Measurements from ENCODE around the gene NIM1K.

The NIM1K gene

GRCh38 chr5:43296835-43297234, 104.8 kb downstream of the NIM1K start:
- Histone ChIP-seq H4K20me1 (ENCODE audit: insufficient read depth, low read length) (peaks cover 79% of the 10 kb centered on the region), H3K9me3 (ENCODE audit: insufficient read depth, low read length) (no peaks in the 10 kb centered on the region), H3K4me1 (ENCODE audit: low read length) (no peaks in the 10 kb centered on the region), H3K9ac (ENCODE audit: low read length) (no peak overlapping the region), H3K4me2 (ENCODE audit: low read length) (no peak overlapping the region), H3K4me3 (ENCODE audit: low read length) (no peak overlapping the region), H2AFZ (ENCODE audit: low read depth, low read length) (no peak overlapping the region), H3K36me3 (replicated peaks; ENCODE audit: low read depth, low read length) (peaks cover 72% of the 10 kb centered on the region), H3K27me3 (ENCODE audit: low read depth, low read length) (no peaks in the 10 kb centered on the region), H3K79me2 (ENCODE audit: low read length) (peaks cover 63% of the 10 kb centered on the region), H3K27ac (ENCODE audit: low read length) (no peak overlapping the region)
- no peak for TF ChIP-seq EZH2phosphoT487 (IDR thresholded peaks at IDR 0.05; ENCODE audit: low read depth)
- TF ChIP-seq CTCF (IDR thresholded peaks at IDR 0.05; ENCODE audit: low read depth, low read length): no peak

- Histone ChIP-seq H3K4me1 (ENCODE audit: low read length) (0 out of 2 replicates have a peak, but pooled peaks cover 7% of the 10 kb centered on the region), H3K4me3 (ENCODE audit: low read length) (no peak overlapping the region), H3K27ac (ENCODE audit: low read length) (no peak overlapping the region), H2AFZ (ENCODE audit: low read depth, low read length) (no peak overlapping the region), H3K9ac (ENCODE audit: low read length) (no peak overlapping the region), H4K20me1 (ENCODE audit: insufficient read depth, low read length) (peaks cover 92% of the 10 kb centered on the region), H3K4me2 (ENCODE audit: low read length) (no peak overlapping the region), H3K27me3 (ENCODE audit: low read depth, low read length) (no peaks in the 10 kb centered on the region), H3K36me3 (replicated peaks; ENCODE audit: low read depth, low read length) (peaks cover 75% of the 10 kb centered on the region), H3K79me2 (ENCODE audit: low read length) (peaks cover 76% of the 10 kb centered on the region), H3K9me3 (ENCODE audit: insufficient read depth, low read length) (no peaks in the 10 kb centered on the region)
- TF ChIP-seq CTCF (IDR thresholded peaks at IDR 0.05; ENCODE audit: low read depth, low read length): no peak
- no peak for TF ChIP-seq EZH2phosphoT487 (IDR thresholded peaks at IDR 0.05; ENCODE audit: low read depth)
Observed at GRCh38 chr5:43298443-43298842, 106.4 kb downstream of the NIM1K start.

GRCh38 chr5:43300112-43300511, 108.1 kb downstream of the NIM1K start:
- TF ChIP-seq CTCF (IDR thresholded peaks at IDR 0.05; ENCODE audit: low read depth, low read length) (no peak), EZH2phosphoT487 (IDR thresholded peaks at IDR 0.05; ENCODE audit: low read depth) (no peak)
- Histone ChIP-seq H3K36me3 (replicated peaks; ENCODE audit: low read depth, low read length) (peaks cover 73% of the 10 kb centered on the region), H4K20me1 (ENCODE audit: insufficient read depth, low read length) (peaks cover 97% of the 10 kb centered on the region), H3K4me3 (ENCODE audit: low read length) (no peak overlapping the region), H3K4me1 (ENCODE audit: low read length) (peaks cover 23% of the 10 kb centered on the region), H3K9ac (ENCODE audit: low read length) (no peak overlapping the region), H3K27me3 (ENCODE audit: low read depth, low read length) (no peaks in the 10 kb centered on the region), H2AFZ (ENCODE audit: low read depth, low read length) (no peak overlapping the region), H3K27ac (ENCODE audit: low read length) (no peak overlapping the region), H3K79me2 (ENCODE audit: low read length) (peaks cover 89% of the 10 kb centered on the region), H3K4me2 (ENCODE audit: low read length) (no peak overlapping the region), H3K9me3 (ENCODE audit: insufficient read depth, low read length) (no peaks in the 10 kb centered on the region)

GRCh38 chr5:43301653-43302091, 109.6 kb downstream of the NIM1K start:
- Histone ChIP-seq H3K36me3 (replicated peaks; ENCODE audit: low read depth, low read length) (peaks cover 62% of the 10 kb centered on the region), H3K4me1 (ENCODE audit: low read length) (peaks cover 33% of the 10 kb centered on the region), H3K4me2 (ENCODE audit: low read length) (no peak overlapping the region), H4K20me1 (ENCODE audit: insufficient read depth, low read length) (peaks cover 94% of the 10 kb centered on the region), H3K27me3 (ENCODE audit: low read depth, low read length) (no peaks in the 10 kb centered on the region), H3K27ac (ENCODE audit: low read length) (no peak overlapping the region), H3K4me3 (ENCODE audit: low read length) (no peak overlapping the region), H3K9me3 (ENCODE audit: insufficient read depth, low read length) (no peaks in the 10 kb centered on the region), H3K9ac (ENCODE audit: low read length) (no peak overlapping the region), H3K79me2 (ENCODE audit: low read length) (peaks cover 98% of the 10 kb centered on the region), H2AFZ (ENCODE audit: low read depth, low read length) (no peak overlapping the region)
- TF ChIP-seq EZH2phosphoT487 (IDR thresholded peaks at IDR 0.05; ENCODE audit: low read depth): no peak
- TF ChIP-seq CTCF (IDR thresholded peaks at IDR 0.05; ENCODE audit: low read depth, low read length): no peak

All from OCI-LY3 (cell line).